IPS-20b (cell line): ENCODE data around the gene PRL.

ENCODE experiments used
- H3K27ac ChIP-seq: one replicate; pipeline ENCODE4 v1.5.1; 2013; ENCODE audit warnings: low read length
- H3K27me3 ChIP-seq: 2 replicates; pipeline ENCODE4 v1.6.1; 2013; ENCODE audit warnings: mild to moderate bottlenecking, low read length, inconsistent platforms; ENCODE audit not compliant: insufficient read depth
- H3K36me3 ChIP-seq: 2 replicates; pipeline ENCODE4 v1.6.1; 2013; ENCODE audit warnings: low read depth, mild to moderate bottlenecking, inconsistent platforms, low read length, moderate library complexity; ENCODE audit not compliant: insufficient read depth
- H3K4me1 ChIP-seq: 2 replicates; pipeline ENCODE4 v1.6.1; 2013; ENCODE audit warnings: mild to moderate bottlenecking, control low read depth, inconsistent platforms, low read length, moderate library complexity; ENCODE audit not compliant: insufficient read depth
- H3K4me3 ChIP-seq: 2 replicates; pipeline ENCODE4 v1.5.1; 2013; ENCODE audit warnings: mild to moderate bottlenecking, low read length, inconsistent platforms
- H3K9ac ChIP-seq: 2 replicates; pipeline ENCODE4 v1.6.1; 2013; ENCODE audit warnings: low read depth, mild to moderate bottlenecking, inconsistent platforms, low read length, moderate library complexity
- H3K9me3 ChIP-seq: 2 replicates; pipeline ENCODE4 v1.6.1; 2013; ENCODE audit warnings: mild to moderate bottlenecking, low read depth, low read length, inconsistent platforms; ENCODE audit not compliant: insufficient read depth

PRL gene

GRCh38 chr6:22296936-22297335, at the start of gene PRL:
Gene PRL (minus strand): TSS chr6:22297036. CDS start chr6:22296982, 54 bp downstream.
- no peaks in the 10 kb centered on the region for H3K4me1 ChIP-seq
- H3K9me3 ChIP-seq = no peaks in the 10 kb centered on the region
- H3K9ac ChIP-seq = no peak within 1 kb of the TSS
- H3K36me3 ChIP-seq = no peaks in the 10 kb centered on the region
- H3K27ac ChIP-seq = no peak within 1 kb of the TSS
- H3K27me3 ChIP-seq = no peaks in the 10 kb centered on the region
- no peak within 1 kb of the TSS for H3K4me3 ChIP-seq

- H3K9ac ChIP-seq = no peak overlapping the region
- no peaks in the 10 kb centered on the region for H3K36me3 ChIP-seq
- no peak overlapping the region for H3K27ac ChIP-seq
- H3K9me3 ChIP-seq = no peaks in the 10 kb centered on the region
- no peaks in the 10 kb centered on the region for H3K4me1 ChIP-seq
- no peak overlapping the region for H3K4me3 ChIP-seq
- H3K27me3 ChIP-seq = no peaks in the 10 kb centered on the region
These were observed 47.0 kb upstream of the PRL start for GRCh38 chr6:22343864-22344263.

GRCh38 chr6:22334778-22335177, 37.9 kb upstream of the PRL start:
- Histone ChIP-seq H3K9ac (no peak overlapping the region), H3K4me1 (peaks cover 9% of the 10 kb centered on the region), H3K36me3 (no peaks in the 10 kb centered on the region), H3K27ac (no peak overlapping the region), H3K27me3 (no peaks in the 10 kb centered on the region), H3K9me3 (no peaks in the 10 kb centered on the region), H3K4me3 (no peak overlapping the region)

- Histone ChIP-seq H3K36me3 (no peaks in the 10 kb centered on the region), H3K9ac (no peak overlapping the region), H3K27ac (no peak overlapping the region), H3K4me1 (peaks cover 9% of the 10 kb centered on the region), H3K9me3 (no peaks in the 10 kb centered on the region), H3K27me3 (no peaks in the 10 kb centered on the region), H3K4me3 (no peak overlapping the region)
These were observed 37.0 kb upstream of the PRL start for GRCh38 chr6:22333802-22334201.

GRCh38 chr6:22332711-22333110, 35.9 kb upstream of the PRL start:
- Histone ChIP-seq H3K27me3 (no peaks in the 10 kb centered on the region), H3K27ac (no peak overlapping the region), H3K36me3 (no peaks in the 10 kb centered on the region), H3K4me1 (peaks cover 9% of the 10 kb centered on the region), H3K9ac (no peak overlapping the region), H3K4me3 (no peak overlapping the region), H3K9me3 (no peaks in the 10 kb centered on the region)

GRCh38 chr6:22332216-22332615, 35.4 kb upstream of the PRL start:
- Histone ChIP-seq H3K27me3 (no peaks in the 10 kb centered on the region), H3K9ac (no peak overlapping the region), H3K9me3 (no peaks in the 10 kb centered on the region), H3K27ac (no peak overlapping the region), H3K4me1 (peaks cover 9% of the 10 kb centered on the region), H3K36me3 (no peaks in the 10 kb centered on the region), H3K4me3 (no peak overlapping the region)

- Histone ChIP-seq H3K4me1 (peaks cover 9% of the 10 kb centered on the region), H3K4me3 (no peak overlapping the region), H3K9me3 (no peaks in the 10 kb centered on the region), H3K27me3 (no peaks in the 10 kb centered on the region), H3K9ac (no peak overlapping the region), H3K36me3 (no peaks in the 10 kb centered on the region), H3K27ac (no peak overlapping the region)
These were observed 34.1 kb upstream of the PRL start for GRCh38 chr6:22330941-22331340.

- no peak overlapping the region for H3K9ac ChIP-seq
- peaks cover 9% of the 10 kb centered on the region for H3K4me1 ChIP-seq
- H3K4me3 ChIP-seq = no peak overlapping the region
- no peak overlapping the region for H3K27ac ChIP-seq
- no peaks in the 10 kb centered on the region for H3K9me3 ChIP-seq
- no peaks in the 10 kb centered on the region for H3K36me3 ChIP-seq
- no peaks in the 10 kb centered on the region for H3K27me3 ChIP-seq
These were observed 31.6 kb upstream of the PRL start for GRCh38 chr6:22328474-22328873.

GRCh38 chr6:22327881-22328280, 31.0 kb upstream of the PRL start:
- no peak overlapping the region for H3K9ac ChIP-seq
- peaks cover 4% of the 10 kb centered on the region; the same call in 1 of the 2 replicates for H3K4me1 ChIP-seq
- no peak overlapping the region for H3K27ac ChIP-seq
- no peaks in the 10 kb centered on the region for H3K27me3 ChIP-seq
- H3K36me3 ChIP-seq = no peaks in the 10 kb centered on the region
- no peaks in the 10 kb centered on the region for H3K9me3 ChIP-seq
- H3K4me3 ChIP-seq = no peak overlapping the region

GRCh38 chr6:22326500-22326899, 29.7 kb upstream of the PRL start:
- Histone ChIP-seq H3K27me3 (no peaks in the 10 kb centered on the region), H3K4me3 (no peak overlapping the region), H3K27ac (no peak overlapping the region), H3K9me3 (no peaks in the 10 kb centered on the region), H3K9ac (no peak overlapping the region), H3K36me3 (no peaks in the 10 kb centered on the region), H3K4me1 (no peaks in the 10 kb centered on the region)

GRCh38 chr6:22325481-22325880, 28.6 kb upstream of the PRL start:
- Histone ChIP-seq H3K9me3 (no peaks in the 10 kb centered on the region), H3K4me3 (no peak overlapping the region), H3K27ac (no peak overlapping the region), H3K4me1 (no peaks in the 10 kb centered on the region), H3K9ac (no peak overlapping the region), H3K27me3 (no peaks in the 10 kb centered on the region), H3K36me3 (no peaks in the 10 kb centered on the region)

GRCh38 chr6:22323848-22324247, 27.0 kb upstream of the PRL start:
- Histone ChIP-seq H3K36me3 (no peaks in the 10 kb centered on the region), H3K4me3 (no peak overlapping the region), H3K27me3 (no peaks in the 10 kb centered on the region), H3K9ac (no peak overlapping the region), H3K27ac (no peak overlapping the region), H3K9me3 (no peaks in the 10 kb centered on the region), H3K4me1 (no peaks in the 10 kb centered on the region)
